Keratinocyte (primary cell): ENCODE results near the gene CCS. TPM values are rescaled to one million over a fixed set of nuclear protein-coding genes. Genes with fewer than 3 reads are reported as not detected.

Source experiments
- DNase-seq: peaks from one replicate; pipeline ENCODE4 v3.0.0-alpha.2; 2011; ENCODE audit warnings: low read depth, missing footprints, low spot score
- FAIRE-seq: peaks from 2 replicates; lab custom pipeline; 2011; peaks lifted over from hg19 to GRCh38; lab: Jason Lieb, UNC
- H2AFZ ChIP-seq: 2 replicates; pipeline ENCODE4 v1.6.0; 2012; ENCODE audit warnings: low read length, control low read depth, inconsistent platforms; ENCODE audit not compliant: control insufficient read depth
- H3K27ac ChIP-seq: 2 replicates; pipeline ENCODE4 v1.5.1; 2011; ENCODE audit warnings: low read length; ENCODE audit not compliant: control insufficient read depth, insufficient read depth
- H3K27me3 ChIP-seq: 3 replicates; pipeline ENCODE4 v1.6.0; 2011; ENCODE audit warnings: low read length; ENCODE audit not compliant: control insufficient read depth, insufficient read depth; ENCODE audit errors: extremely low read depth
- H3K36me3 ChIP-seq, 2 experiments: 2 replicates in 1 of 2; 3 replicates in 1 of 2; pipeline ENCODE4 v1.5.1; 2011; ENCODE audit warnings: low read length in 2 of 2, mild to moderate bottlenecking in 1 of 2; ENCODE audit not compliant: control insufficient read depth in 2 of 2, insufficient read depth in 2 of 2; ENCODE audit errors: extremely low read depth in 1 of 2
- H3K4me1 ChIP-seq: 3 replicates; pipeline ENCODE4 v1.5.1; 2011; ENCODE audit warnings: low read length; ENCODE audit not compliant: control insufficient read depth, insufficient read depth; ENCODE audit errors: extremely low read depth
- H3K4me2 ChIP-seq: 3 replicates; pipeline ENCODE4 v1.6.0; 2011; ENCODE audit warnings: low read depth, low read length; ENCODE audit not compliant: control insufficient read depth, insufficient read depth; ENCODE audit errors: extremely low read depth
- H3K4me3 ChIP-seq, 3 experiments: fragments of 200-600 bp in 1 of 3; sonication (generic) in 1 of 3; 2 replicates in 2 of 3; 3 replicates in 1 of 3; pipeline ENCODE4 v1.5.1; 2011 to 2016; ENCODE audit warnings: low read length in 3 of 3, mild to moderate bottlenecking in 3 of 3, control low read depth in 2 of 3, inconsistent platforms in 1 of 3, low read depth in 1 of 3, mixed read lengths in 1 of 3, mixed run types in 1 of 3, moderate library complexity in 1 of 3; ENCODE audit not compliant: control insufficient read depth in 2 of 3, insufficient read depth in 2 of 3; ENCODE audit errors: extremely low read depth in 1 of 3
- H3K79me2 ChIP-seq: 2 replicates; pipeline ENCODE4 v1.6.0; 2012; ENCODE audit warnings: low read length; ENCODE audit not compliant: control insufficient read depth, insufficient read depth
- H3K9ac ChIP-seq: 3 replicates; pipeline ENCODE4 v1.6.0; 2011; ENCODE audit warnings: low read length; ENCODE audit not compliant: control insufficient read depth, insufficient read depth; ENCODE audit errors: extremely low read depth
- H3K9me1 ChIP-seq: 3 replicates; pipeline ENCODE4 v1.6.0; 2011; ENCODE audit warnings: low read length; ENCODE audit not compliant: control insufficient read depth, insufficient read depth; ENCODE audit errors: extremely low read depth
- H3K9me3 ChIP-seq: 2 replicates; pipeline ENCODE4 v1.5.1; 2012; ENCODE audit warnings: low read depth, low read length; ENCODE audit not compliant: control insufficient read depth
- H4K20me1 ChIP-seq: 3 replicates; pipeline ENCODE4 v1.6.0; 2011; ENCODE audit warnings: low read length; ENCODE audit not compliant: control insufficient read depth, insufficient read depth; ENCODE audit errors: extremely low read depth
- EZH2 ChIP-seq: IDR thresholded peaks from one replicate; pipeline ENCODE4 v1.6.1; 2012; ENCODE audit warnings: inconsistent platforms, mild to moderate bottlenecking, low read length, moderate library complexity
- dilution Hi-C: fragments of 300-500 bp; cut with MboI; formaldehyde crosslinking; loops from one replicate; pipeline ENCODE4 v1.7.0; 2020; ENCODE audit warnings: low sequenced_read_pairs; ENCODE audit not compliant: extremely low pct_ligation_motif_present
- polyA plus RNA-seq, 5 experiments: library from polyadenylated mRNA; depleted of rRNA in 3 of 5; stranded (reverse) in 3 of 5; stranded (forward) in 1 of 5; unstranded in 1 of 5; fragments of >200 nt; gene quantifications; 1 replicate in 1 of 5; 2 replicates in 3 of 5; 3 replicates in 1 of 5; pipeline versions ENCODE4 v1.2.1 to v1.2.3, GENCODE V29; 2011 to 2012; ENCODE audit warnings: missing spikeins in 2 of 5, low read depth in 1 of 5, low replicate concordance in 1 of 5
- TF ChIP-seq, protein P1 (sequence below), 3 experiments: IDR thresholded peaks in 1 of 3; conservative IDR thresholded peaks in 1 of 3; optimal IDR thresholded peaks in 1 of 3; 2 replicates in 2 of 3; 3 replicates in 1 of 3; pipeline versions ENCODE3 to v1.5.1; 2011; ENCODE audit warnings: low read length in 3 of 3, mild to moderate bottlenecking in 3 of 3, moderate library complexity in 2 of 3, control low read depth in 1 of 3, inconsistent platforms in 1 of 3; ENCODE audit not compliant: insufficient read depth in 2 of 3; ENCODE audit errors: extremely low read depth in 1 of 3

CCS gene
- polyA plus RNA-seq, 1 donor (not counting 4 experiments of a cell fraction or from before 2014, with no cell fraction given) = 17.6 TPM

DNA sequence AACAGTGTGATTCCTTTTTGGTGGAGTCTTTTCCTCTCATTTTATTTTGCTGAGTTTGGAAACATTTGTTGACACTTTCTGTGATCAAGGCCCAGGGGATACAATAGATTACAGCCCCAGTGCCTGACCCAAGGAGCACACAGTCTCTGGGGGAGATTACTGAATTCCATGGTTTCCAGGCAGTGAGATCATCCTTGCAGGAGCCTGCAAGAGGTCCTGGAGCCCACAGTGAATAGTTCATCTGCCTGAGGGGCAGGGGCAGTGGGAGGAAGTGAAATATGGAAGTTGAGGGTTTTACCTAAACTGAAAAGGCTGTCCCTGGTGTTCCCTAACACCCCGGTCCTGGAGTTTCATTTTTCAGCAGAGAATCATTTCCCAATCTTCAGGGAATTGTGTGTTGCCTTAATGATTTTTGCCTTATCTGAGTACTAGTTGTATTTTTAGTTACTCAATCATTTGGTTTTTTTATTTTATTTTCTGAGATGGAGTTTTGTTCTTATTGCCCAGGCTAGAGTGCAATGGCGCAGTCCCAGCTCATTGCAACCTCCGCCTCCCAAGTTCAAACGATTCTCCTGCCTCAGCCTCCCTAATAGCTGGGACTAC, 7.7 kb downstream of the CCS start:
- no peaks in the 10 kb centered on the region for H3K79me2 ChIP-seq
- H3K9me1 ChIP-seq = no peaks in the 10 kb centered on the region
- no peaks in the 10 kb centered on the region for H3K9me3 ChIP-seq
- no peaks in the 10 kb centered on the region for H4K20me1 ChIP-seq
- H2AFZ ChIP-seq = no peak overlapping the region
- DNase-seq = no peak
- dilution Hi-C loops = no loop called here
- no peak overlapping the region for H3K9ac ChIP-seq
- peaks cover 8 to 23% of the 10 kb centered on the region in 2 experiments for H3K36me3 ChIP-seq
- H3K27ac ChIP-seq = no peak overlapping the region
- no peak for FAIRE-seq
- H3K4me1 ChIP-seq = peaks cover 7% of the 10 kb centered on the region
- H3K4me3 ChIP-seq = no peak overlapping the region
- no peak for TF ChIP-seq EZH2
- TF ChIP-seq, protein P1, sequence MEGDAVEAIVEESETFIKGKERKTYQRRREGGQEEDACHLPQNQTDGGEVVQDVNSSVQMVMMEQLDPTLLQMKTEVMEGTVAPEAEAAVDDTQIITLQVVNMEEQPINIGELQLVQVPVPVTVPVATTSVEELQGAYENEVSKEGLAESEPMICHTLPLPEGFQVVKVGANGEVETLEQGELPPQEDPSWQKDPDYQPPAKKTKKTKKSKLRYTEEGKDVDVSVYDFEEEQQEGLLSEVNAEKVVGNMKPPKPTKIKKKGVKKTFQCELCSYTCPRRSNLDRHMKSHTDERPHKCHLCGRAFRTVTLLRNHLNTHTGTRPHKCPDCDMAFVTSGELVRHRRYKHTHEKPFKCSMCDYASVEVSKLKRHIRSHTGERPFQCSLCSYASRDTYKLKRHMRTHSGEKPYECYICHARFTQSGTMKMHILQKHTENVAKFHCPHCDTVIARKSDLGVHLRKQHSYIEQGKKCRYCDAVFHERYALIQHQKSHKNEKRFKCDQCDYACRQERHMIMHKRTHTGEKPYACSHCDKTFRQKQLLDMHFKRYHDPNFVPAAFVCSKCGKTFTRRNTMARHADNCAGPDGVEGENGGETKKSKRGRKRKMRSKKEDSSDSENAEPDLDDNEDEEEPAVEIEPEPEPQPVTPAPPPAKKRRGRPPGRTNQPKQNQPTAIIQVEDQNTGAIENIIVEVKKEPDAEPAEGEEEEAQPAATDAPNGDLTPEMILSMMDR (optimal IDR thresholded peaks at IDR 0.05 in 1 of 3, IDR thresholded peaks at IDR 0.05 in 1 of 3, conservative IDR thresholded peaks at IDR 0.05 in 1 of 3; ENCODE audit: extremely low read depth in 1 of 3, insufficient read depth in 2 of 3, low read length in 3 of 3) = no peak
- H3K4me2 ChIP-seq = no peak overlapping the region
- H3K27me3 ChIP-seq = no peaks in the 10 kb centered on the region

GRCh38 chr11:66603072-66603471, 10.1 kb downstream of the CCS start:
- H3K9ac ChIP-seq = no peak overlapping the region
- dilution Hi-C loops = no loop called here
- peaks cover 14% of the 10 kb centered on the region for H3K4me1 ChIP-seq
- H2AFZ ChIP-seq = no peak overlapping the region
- no peak overlapping the region for H3K4me2 ChIP-seq
- H3K27me3 ChIP-seq = no peaks in the 10 kb centered on the region
- H3K9me3 ChIP-seq = no peaks in the 10 kb centered on the region
- H3K27ac ChIP-seq = no peak overlapping the region
- H3K4me3 ChIP-seq = no peak overlapping the region
- H3K9me1 ChIP-seq = no peaks in the 10 kb centered on the region
- no peak for TF ChIP-seq EZH2
- TF ChIP-seq, protein P1 (optimal IDR thresholded peaks at IDR 0.05 in 1 of 3, IDR thresholded peaks at IDR 0.05 in 1 of 3, conservative IDR thresholded peaks at IDR 0.05 in 1 of 3; ENCODE audit: extremely low read depth in 1 of 3, insufficient read depth in 2 of 3, low read length in 3 of 3) = no peak
- no peak for FAIRE-seq
- no peaks in the 10 kb centered on the region for H4K20me1 ChIP-seq
- no peaks in the 10 kb centered on the region for H3K79me2 ChIP-seq
- H3K36me3 ChIP-seq = peaks cover 11 to 30% of the 10 kb centered on the region in 2 experiments
- no peak for DNase-seq
